RWPE2 (cell line): ENCODE measurements around the gene KCNQ1OT1.

ENCODE experiments used
- ATAC-seq: fragments of 200-7000 bp; cut with Tn5 transposase; 3 replicates; pipeline ENCODE4 v1.9.1; 2021; ENCODE audit warnings: low read depth
- DNase-seq: peaks from one replicate; pipeline ENCODE4 v3.0.0-alpha.2; 2020; ENCODE audit warnings: low spot score
- H3K27ac ChIP-seq: fragments of 450-650 bp; 2 replicates; pipeline ENCODE4 v1.5.1; 2017; ENCODE audit warnings: mild to moderate bottlenecking; ENCODE audit not compliant: poor library complexity, severe bottlenecking
- H3K27me3 ChIP-seq: fragments of 250-450 bp; sonication (Bioruptor Pico); 2 replicates; pipeline ENCODE4 v1.5.1; 2021; ENCODE audit warnings: mild to moderate bottlenecking, moderate library complexity; ENCODE audit not compliant: insufficient read depth, poor library complexity, severe bottlenecking
- H3K36me3 ChIP-seq: fragments of 250-450 bp; sonication (Bioruptor Pico); 2 replicates; pipeline ENCODE4 v1.5.1; 2020; ENCODE audit warnings: low read depth, mild to moderate bottlenecking, moderate library complexity
- H3K4me1 ChIP-seq: fragments of 250-450 bp; sonication (Bioruptor Pico); 2 replicates; pipeline ENCODE4 v1.5.1; 2021; ENCODE audit warnings: mild to moderate bottlenecking, moderate library complexity; ENCODE audit not compliant: insufficient read depth, poor library complexity, severe bottlenecking
- H3K4me3 ChIP-seq: fragments of 250-450 bp; sonication (Bioruptor Pico); 2 replicates; pipeline ENCODE4 v1.5.1; 2021; ENCODE audit warnings: mild to moderate bottlenecking, moderate library complexity; ENCODE audit not compliant: severe bottlenecking
- H3K9me3 ChIP-seq: fragments of 250-450 bp; sonication (Bioruptor Pico); 2 replicates; pipeline ENCODE4 v1.5.1; 2021; ENCODE audit warnings: mild to moderate bottlenecking, moderate library complexity; ENCODE audit not compliant: severe bottlenecking
- TF ChIP-seq, protein P1 (sequence below): fragments of 450-650 bp; IDR thresholded peaks from one replicate; pipeline ENCODE4 v1.5.1; 2017; ENCODE audit warnings: mild to moderate bottlenecking, moderate library complexity; ENCODE audit not compliant: poor library complexity, severe bottlenecking

KCNQ1OT1 gene

DNA sequence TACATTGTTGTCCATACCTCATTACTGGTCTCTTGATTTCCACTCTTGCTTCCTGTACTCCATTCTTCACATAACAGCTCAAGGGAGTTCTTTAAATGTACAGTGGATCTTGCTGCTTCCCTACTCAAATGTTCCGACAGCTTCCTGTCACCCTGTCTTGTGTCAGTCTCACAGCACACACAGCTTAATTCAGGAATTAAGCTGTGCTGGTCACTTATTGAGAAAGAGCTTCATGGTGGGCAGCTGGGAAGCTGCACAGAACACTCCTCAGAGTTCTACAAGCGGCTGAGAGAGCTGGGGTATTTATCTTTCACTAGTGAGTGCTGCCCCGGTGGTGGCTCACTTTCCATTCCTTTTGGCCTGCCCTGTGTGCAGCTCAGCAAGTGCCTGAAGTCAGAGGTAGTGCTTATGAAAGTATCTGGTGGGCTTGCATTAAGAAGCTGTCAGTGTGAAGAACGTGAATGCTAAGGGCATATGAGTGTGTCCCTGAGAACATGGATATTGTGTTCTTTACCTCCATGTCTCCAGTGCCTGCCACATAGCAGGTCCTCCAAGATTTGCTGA lies 48.7 kb downstream of the KCNQ1OT1 start:
- H3K4me1 ChIP-seq = peaks cover 4% of the 10 kb centered on the region
- ATAC-seq (no peak), DNase-seq (no peak)
- peaks cover 21% of the 10 kb centered on the region for H3K9me3 ChIP-seq
- no peaks in the 10 kb centered on the region for H3K27me3 ChIP-seq
- TF ChIP-seq, protein P1, sequence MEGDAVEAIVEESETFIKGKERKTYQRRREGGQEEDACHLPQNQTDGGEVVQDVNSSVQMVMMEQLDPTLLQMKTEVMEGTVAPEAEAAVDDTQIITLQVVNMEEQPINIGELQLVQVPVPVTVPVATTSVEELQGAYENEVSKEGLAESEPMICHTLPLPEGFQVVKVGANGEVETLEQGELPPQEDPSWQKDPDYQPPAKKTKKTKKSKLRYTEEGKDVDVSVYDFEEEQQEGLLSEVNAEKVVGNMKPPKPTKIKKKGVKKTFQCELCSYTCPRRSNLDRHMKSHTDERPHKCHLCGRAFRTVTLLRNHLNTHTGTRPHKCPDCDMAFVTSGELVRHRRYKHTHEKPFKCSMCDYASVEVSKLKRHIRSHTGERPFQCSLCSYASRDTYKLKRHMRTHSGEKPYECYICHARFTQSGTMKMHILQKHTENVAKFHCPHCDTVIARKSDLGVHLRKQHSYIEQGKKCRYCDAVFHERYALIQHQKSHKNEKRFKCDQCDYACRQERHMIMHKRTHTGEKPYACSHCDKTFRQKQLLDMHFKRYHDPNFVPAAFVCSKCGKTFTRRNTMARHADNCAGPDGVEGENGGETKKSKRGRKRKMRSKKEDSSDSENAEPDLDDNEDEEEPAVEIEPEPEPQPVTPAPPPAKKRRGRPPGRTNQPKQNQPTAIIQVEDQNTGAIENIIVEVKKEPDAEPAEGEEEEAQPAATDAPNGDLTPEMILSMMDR = no peak
- H3K4me3 ChIP-seq = no peak overlapping the region
- H3K27ac ChIP-seq = no peak overlapping the region
- no peaks in the 10 kb centered on the region for H3K36me3 ChIP-seq

DNA sequence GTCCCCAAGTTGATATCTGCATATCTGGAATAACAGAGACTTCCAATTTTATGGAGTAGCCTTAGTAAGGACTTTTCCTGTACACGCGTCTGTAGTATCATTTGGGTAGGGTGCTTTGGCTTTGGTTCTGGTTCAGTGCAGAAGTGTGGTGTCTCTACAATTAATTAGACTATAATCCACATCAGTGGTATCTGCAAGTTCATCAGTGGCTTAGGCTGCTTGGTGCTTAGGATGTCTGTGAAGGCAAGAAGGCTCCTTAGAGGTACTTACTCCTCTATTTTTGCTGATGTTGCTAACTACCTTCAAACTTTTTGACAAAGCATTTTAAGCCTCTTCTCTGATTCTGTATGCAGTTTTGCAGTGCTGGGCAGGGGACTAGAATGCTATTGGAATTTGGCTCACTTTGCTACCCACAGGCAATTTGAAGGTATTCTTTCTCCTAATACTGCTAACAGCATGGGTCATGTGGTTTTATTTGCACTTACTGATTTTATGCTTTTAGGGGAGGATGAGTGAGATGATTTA lies 49.4 kb downstream of the KCNQ1OT1 start:
- DNase-seq (no peak), ATAC-seq (no peak)
- no peak overlapping the region for H3K27ac ChIP-seq
- H3K27me3 ChIP-seq = no peaks in the 10 kb centered on the region
- TF ChIP-seq, protein P1 = no peak
- peaks cover 28% of the 10 kb centered on the region for H3K9me3 ChIP-seq
- H3K4me3 ChIP-seq = no peak overlapping the region
- H3K36me3 ChIP-seq = no peaks in the 10 kb centered on the region
- no peaks in the 10 kb centered on the region for H3K4me1 ChIP-seq

DNA sequence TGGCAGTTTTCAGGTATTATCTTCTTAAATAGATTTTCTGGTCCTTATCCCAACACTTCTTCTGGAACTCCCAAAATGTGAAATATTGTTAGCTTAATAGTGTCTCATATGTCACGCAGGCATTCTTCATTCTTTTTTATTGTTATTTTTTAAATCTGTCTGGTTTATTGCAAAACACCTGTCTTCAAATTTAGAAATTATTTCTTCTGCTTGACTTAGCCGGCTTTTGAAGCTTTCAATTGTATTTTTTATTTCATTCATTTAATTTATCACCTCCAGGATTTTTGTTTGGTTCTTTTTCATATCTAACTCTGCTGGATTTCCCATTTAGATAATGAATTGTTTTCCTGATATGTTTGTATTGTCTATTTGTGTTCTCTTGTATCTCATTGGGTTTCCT lies 49.9 kb downstream of the KCNQ1OT1 start:
- Histone ChIP-seq H3K27me3 (no peaks in the 10 kb centered on the region), H3K36me3 (no peaks in the 10 kb centered on the region), H3K4me3 (no peak overlapping the region), H3K4me1 (no peaks in the 10 kb centered on the region), H3K27ac (no peak overlapping the region), H3K9me3 (peaks cover 32% of the 10 kb centered on the region)
- DNase-seq = no peak
- ATAC-seq = no peak
- TF ChIP-seq, protein P1 = no peak

DNA sequence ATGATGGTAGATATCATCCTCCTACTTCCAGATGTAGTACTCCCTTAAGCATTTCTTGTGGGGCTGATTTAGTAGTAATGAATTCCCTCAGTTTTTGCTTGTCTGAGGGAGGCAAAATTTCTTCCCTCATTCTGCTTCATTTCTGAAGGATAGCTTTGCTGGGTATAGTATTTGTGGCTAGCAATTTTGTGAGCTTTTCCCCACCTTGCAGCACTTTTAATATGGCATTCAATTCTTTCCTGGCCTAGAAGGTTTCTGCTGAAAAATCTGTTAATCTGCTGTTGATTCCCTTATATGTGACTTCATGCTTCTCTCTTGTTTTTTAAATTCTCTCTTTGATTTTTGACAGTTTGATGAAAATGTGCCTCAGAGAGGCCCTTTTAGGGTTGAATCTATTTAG lies 50.4 kb downstream of the KCNQ1OT1 start:
- TF ChIP-seq, protein P1 = no peak
- Histone ChIP-seq H3K9me3 (peaks cover 37% of the 10 kb centered on the region), H3K27me3 (no peaks in the 10 kb centered on the region), H3K27ac (no peak overlapping the region), H3K4me1 (no peaks in the 10 kb centered on the region), H3K4me3 (no peak overlapping the region), H3K36me3 (no peaks in the 10 kb centered on the region)
- DNase-seq (no peak), ATAC-seq (no peak)

DNA sequence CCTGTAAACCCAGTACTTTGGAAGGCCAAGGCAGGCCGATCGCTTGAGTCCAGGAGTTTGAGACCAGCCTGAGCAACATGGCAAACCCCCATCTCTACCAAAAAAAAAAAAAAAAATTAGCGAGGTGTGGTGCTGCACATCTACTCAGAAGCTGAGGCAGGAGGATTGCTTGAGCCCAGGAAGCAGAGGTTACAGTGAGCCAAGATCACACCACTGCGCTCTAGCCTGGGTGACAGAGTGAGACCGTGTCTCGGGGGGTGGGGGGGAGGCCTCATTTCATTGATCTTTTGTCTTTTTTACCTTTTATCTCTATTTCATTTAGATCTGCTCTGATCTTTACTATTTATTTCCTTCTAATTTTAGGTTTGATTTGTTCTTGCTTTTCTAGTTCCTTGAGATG lies 51.8 kb downstream of the KCNQ1OT1 start:
- DNase-seq (no peak), ATAC-seq (no peak)
- Histone ChIP-seq H3K36me3 (no peaks in the 10 kb centered on the region), H3K27ac (no peak overlapping the region), H3K4me1 (no peaks in the 10 kb centered on the region), H3K27me3 (no peaks in the 10 kb centered on the region), H3K4me3 (no peak overlapping the region), H3K9me3 (peaks cover 35% of the 10 kb centered on the region)
- TF ChIP-seq, protein P1 = no peak
